ENCODE data around the gene MYO18A. TPM values are rescaled to one million over a fixed set of nuclear protein-coding genes. Genes with fewer than 3 reads are reported as not detected.

The MYO18A gene
- total RNA-seq, 3 donors from 2014 or later (not counting 1 experiment from before 2014, with no cell fraction given) = 110 to 117 (median 115) TPM

DNA sequence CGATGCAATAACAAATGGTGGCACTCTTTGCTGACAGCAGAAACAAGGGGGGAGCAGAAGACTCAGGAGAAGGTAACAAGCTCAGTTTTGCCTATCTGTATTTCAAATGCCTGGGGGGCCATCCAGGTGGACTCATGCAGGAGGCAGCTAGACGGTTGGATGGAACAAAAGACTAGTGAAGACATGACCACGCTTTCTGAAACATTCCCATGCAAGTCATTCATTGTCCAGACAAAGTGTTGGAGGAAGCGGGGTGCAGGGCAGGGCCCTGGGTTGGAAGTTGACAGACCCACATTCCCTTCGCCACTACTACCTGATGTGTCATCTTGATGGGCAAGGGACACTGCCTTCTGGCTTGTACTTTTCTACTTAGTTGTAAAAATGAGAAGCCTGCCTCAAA, 36.7 kb upstream of the MYO18A start:
- Mint-ChIP-seq H3K27ac (no peak overlapping the region), H3K27me3 (ENCODE audit: low read depth in 2 of 2) (peaks cover 0 to 2% of the 10 kb centered on the region in 2 donors), H3K9me3 (no peaks in the 10 kb centered on the region), H3K4me3 (no peak overlapping the region), H3K4me1 (peaks cover 0 to 5% of the 10 kb centered on the region in 2 donors), H3K36me3 (no peaks in the 10 kb centered on the region)
- H3K27me3 ChIP-seq (ENCODE audit: control insufficient read depth, insufficient read depth, low read length) = no peaks in the 10 kb centered on the region
- TF ChIP-seq, protein P1, sequence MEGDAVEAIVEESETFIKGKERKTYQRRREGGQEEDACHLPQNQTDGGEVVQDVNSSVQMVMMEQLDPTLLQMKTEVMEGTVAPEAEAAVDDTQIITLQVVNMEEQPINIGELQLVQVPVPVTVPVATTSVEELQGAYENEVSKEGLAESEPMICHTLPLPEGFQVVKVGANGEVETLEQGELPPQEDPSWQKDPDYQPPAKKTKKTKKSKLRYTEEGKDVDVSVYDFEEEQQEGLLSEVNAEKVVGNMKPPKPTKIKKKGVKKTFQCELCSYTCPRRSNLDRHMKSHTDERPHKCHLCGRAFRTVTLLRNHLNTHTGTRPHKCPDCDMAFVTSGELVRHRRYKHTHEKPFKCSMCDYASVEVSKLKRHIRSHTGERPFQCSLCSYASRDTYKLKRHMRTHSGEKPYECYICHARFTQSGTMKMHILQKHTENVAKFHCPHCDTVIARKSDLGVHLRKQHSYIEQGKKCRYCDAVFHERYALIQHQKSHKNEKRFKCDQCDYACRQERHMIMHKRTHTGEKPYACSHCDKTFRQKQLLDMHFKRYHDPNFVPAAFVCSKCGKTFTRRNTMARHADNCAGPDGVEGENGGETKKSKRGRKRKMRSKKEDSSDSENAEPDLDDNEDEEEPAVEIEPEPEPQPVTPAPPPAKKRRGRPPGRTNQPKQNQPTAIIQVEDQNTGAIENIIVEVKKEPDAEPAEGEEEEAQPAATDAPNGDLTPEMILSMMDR (IDR thresholded peaks at IDR 0.05) = no peak
- H3K27ac ChIP-seq (ENCODE audit: low read length) = no peak overlapping the region
- ATAC-seq (no peak), DNase-seq (no peak)
- no peaks in the 10 kb centered on the region for H3K9me3 ChIP-seq (ENCODE audit: control insufficient read depth, insufficient read depth, low read length)
- H3K36me3 ChIP-seq (ENCODE audit: control insufficient read depth, insufficient read depth, low read length) = no peaks in the 10 kb centered on the region
- 94% methylated on average over 5 of the region's 5 CpGs for WGBS (ENCODE audit: insufficient coverage)
- H3K4me3 ChIP-seq (ENCODE audit: low read length) = no peak overlapping the region
- H3K4me1 ChIP-seq (ENCODE audit: control insufficient read depth, insufficient read depth, low read length) = peaks cover 7% of the 10 kb centered on the region
- intact Hi-C loops (cut with micrococcal nuclease) = loop anchor here (5.0 kb wide), 1 partner anchor 75 kb away; the partner anchor contains the start of gene NUFIP2

- no peak overlapping the region for H3K27ac Mint-ChIP-seq
- intact Hi-C loops (cut with micrococcal nuclease) = loop anchor here (5.0 kb wide), 1 partner anchor 76 kb away; the partner anchor contains the start of gene NUFIP2
- 88% methylated on average over 4 of the region's 6 CpGs for WGBS (ENCODE audit: insufficient coverage)
Observed at GRCh38 chr17:29216181-29216580, 36.0 kb upstream of the MYO18A start.

DNA sequence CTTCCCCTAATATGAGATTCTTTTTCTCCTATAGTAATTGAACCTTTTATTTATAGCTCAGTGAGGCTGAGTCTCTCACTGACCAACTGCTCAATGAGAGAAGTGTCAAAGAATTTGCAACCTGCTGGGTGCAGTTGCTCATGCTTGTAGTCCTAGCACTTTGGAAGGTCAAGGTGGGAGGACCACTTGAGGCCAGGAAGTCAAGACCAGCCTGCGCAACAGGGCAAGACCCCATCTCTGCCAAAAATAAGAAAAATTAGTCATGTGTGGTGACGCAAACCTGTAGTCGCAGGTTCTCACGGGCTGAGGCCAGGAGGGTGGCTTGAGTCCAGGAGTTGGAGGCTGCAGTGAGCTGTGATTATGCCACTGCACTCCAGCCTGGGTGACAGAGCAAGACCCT, 35.5 kb upstream of the MYO18A start:
- ATAC-seq (no peak), DNase-seq (no peak)
- Histone ChIP-seq H3K36me3 (ENCODE audit: control insufficient read depth, insufficient read depth, low read length) (no peaks in the 10 kb centered on the region), H3K4me3 (ENCODE audit: low read length) (no peak overlapping the region), H3K27ac (ENCODE audit: low read length) (no peak overlapping the region), H3K9me3 (ENCODE audit: control insufficient read depth, insufficient read depth, low read length) (no peaks in the 10 kb centered on the region), H3K27me3 (ENCODE audit: control insufficient read depth, insufficient read depth, low read length) (no peaks in the 10 kb centered on the region), H3K4me1 (ENCODE audit: control insufficient read depth, insufficient read depth, low read length) (peaks cover 7% of the 10 kb centered on the region)
- Mint-ChIP-seq H3K27me3 (ENCODE audit: low read depth in 2 of 2) (peaks cover 0 to 2% of the 10 kb centered on the region in 2 donors), H3K9me3 (no peaks in the 10 kb centered on the region), H3K27ac (no peak overlapping the region), H3K4me1 (peaks cover 0 to 5% of the 10 kb centered on the region in 2 donors), H3K36me3 (no peaks in the 10 kb centered on the region), H3K4me3 (no peak overlapping the region)
- TF ChIP-seq, protein P1 (IDR thresholded peaks at IDR 0.05) = no peak
- intact Hi-C loops (cut with micrococcal nuclease) = loop anchor here (5.0 kb wide), 1 partner anchor 77 kb away; the partner anchor contains the start of gene NUFIP2
- WGBS (ENCODE audit: insufficient coverage) = 84% methylated on average over 4 of the region's 4 CpGs

More at GRCh38 chr17:29216181-29216580, 36.0 kb upstream of the MYO18A start:
- DNase-seq = no peak
- Mint-ChIP-seq H3K36me3 (no peaks in the 10 kb centered on the region), H3K4me3 (no peak overlapping the region), H3K9me3 (no peaks in the 10 kb centered on the region), H3K27me3 (ENCODE audit: low read depth in 2 of 2) (peaks cover 0 to 2% of the 10 kb centered on the region in 2 donors), H3K4me1 (peaks cover 0 to 5% of the 10 kb centered on the region in 2 donors)
- Histone ChIP-seq H3K4me3 (ENCODE audit: low read length) (no peak overlapping the region), H3K27ac (ENCODE audit: low read length) (no peak overlapping the region), H3K4me1 (ENCODE audit: control insufficient read depth, insufficient read depth, low read length) (peaks cover 7% of the 10 kb centered on the region), H3K36me3 (ENCODE audit: control insufficient read depth, insufficient read depth, low read length) (no peaks in the 10 kb centered on the region), H3K27me3 (ENCODE audit: control insufficient read depth, insufficient read depth, low read length) (no peaks in the 10 kb centered on the region), H3K9me3 (ENCODE audit: control insufficient read depth, insufficient read depth, low read length) (no peaks in the 10 kb centered on the region)
- TF ChIP-seq, protein P1 (IDR thresholded peaks at IDR 0.05) = no peak
- no peak for ATAC-seq

DNA sequence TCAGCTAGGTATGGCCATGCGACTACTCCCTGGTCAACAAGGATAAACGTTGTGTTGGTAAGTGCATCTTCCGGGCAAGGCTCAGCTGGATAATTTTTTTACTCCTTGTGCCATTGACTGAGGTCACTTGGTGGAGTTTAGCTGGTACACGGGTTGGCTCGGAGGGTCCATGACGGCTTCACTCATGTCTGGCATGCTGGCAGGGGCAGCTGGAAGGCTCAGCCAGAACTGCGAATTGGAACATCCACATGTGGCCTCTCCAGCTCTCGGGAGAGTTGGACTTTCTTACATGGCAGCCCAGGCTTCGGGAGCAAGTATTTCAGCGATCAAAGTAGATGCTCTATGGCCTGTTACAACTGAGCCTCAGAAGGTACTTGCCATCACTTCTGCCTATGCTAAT, 35.0 kb upstream of the MYO18A start:
- no peaks in the 10 kb centered on the region for H3K9me3 Mint-ChIP-seq
- peaks cover 0 to 2% of the 10 kb centered on the region in 2 donors for H3K27me3 Mint-ChIP-seq (ENCODE audit: low read depth in 2 of 2)
- intact Hi-C loops (cut with micrococcal nuclease) = loop anchor here (5.0 kb wide), 1 partner anchor 77 kb away; the partner anchor contains the start of gene NUFIP2
- WGBS (ENCODE audit: insufficient coverage) = 93% methylated on average over 10 of the region's 10 CpGs
- no peak overlapping the region for H3K4me3 ChIP-seq (ENCODE audit: low read length)
- no peaks in the 10 kb centered on the region for H3K36me3 Mint-ChIP-seq
- H3K4me1 ChIP-seq (ENCODE audit: control insufficient read depth, insufficient read depth, low read length) = peaks cover 7% of the 10 kb centered on the region
- TF ChIP-seq, protein P1 (IDR thresholded peaks at IDR 0.05) = no peak
- no peak overlapping the region for H3K27ac ChIP-seq (ENCODE audit: low read length)
- ATAC-seq = no peak
- no peak for DNase-seq
- H3K4me1 Mint-ChIP-seq = peaks cover 0 to 5% of the 10 kb centered on the region in 2 donors
- no peak overlapping the region for H3K27ac Mint-ChIP-seq
- no peaks in the 10 kb centered on the region for H3K9me3 ChIP-seq (ENCODE audit: control insufficient read depth, insufficient read depth, low read length)
- no peaks in the 10 kb centered on the region for H3K27me3 ChIP-seq (ENCODE audit: control insufficient read depth, insufficient read depth, low read length)
- no peaks in the 10 kb centered on the region for H3K36me3 ChIP-seq (ENCODE audit: control insufficient read depth, insufficient read depth, low read length)
- H3K4me3 Mint-ChIP-seq = no peak overlapping the region

Data from natural killer cell (primary cell).